Measurements from ENCODE around the gene HHIPL1.

HHIPL1 gene

DNA sequence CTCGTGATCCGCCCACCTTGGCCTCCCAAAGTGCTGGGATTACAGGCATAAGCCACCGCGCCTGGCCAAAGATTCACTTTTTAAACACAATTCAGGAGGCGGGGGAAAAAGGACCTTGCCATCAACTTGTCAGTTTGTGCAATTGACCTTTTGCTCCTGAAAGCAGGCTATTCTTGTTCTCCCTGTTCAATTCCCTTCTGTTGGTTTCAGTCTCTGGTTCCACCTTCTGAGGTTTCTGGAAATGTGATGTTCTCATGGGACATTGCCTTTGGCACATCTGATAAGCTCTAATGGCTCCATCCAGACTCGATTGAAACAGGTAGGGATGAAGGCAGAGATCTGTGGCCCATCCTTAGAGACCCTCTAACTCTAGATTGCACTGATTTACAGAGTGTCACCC, 23.0 kb upstream of the HHIPL1 start:
- H3K79me2 ChIP-seq (ENCODE audit: control insufficient read depth, low read length) = no peaks in the 10 kb centered on the region
- no peaks in the 10 kb centered on the region; the same call in 1 of the 2 replicates for H4K20me1 ChIP-seq (ENCODE audit: control insufficient read depth, insufficient read depth, low read depth, low read length)
- no peaks in the 10 kb centered on the region for H3K9me3 ChIP-seq (ENCODE audit: control insufficient read depth, insufficient read depth, low read length)
- no peaks in the 10 kb centered on the region for H3F3A ChIP-seq (ENCODE audit: control insufficient read depth, insufficient read depth)
- no peak overlapping the region for H3K4me2 ChIP-seq (ENCODE audit: low read length)
- H3K4me1 ChIP-seq (ENCODE audit: control insufficient read depth, low read length) = no peaks in the 10 kb centered on the region
- H3K36me3 ChIP-seq (ENCODE audit: control insufficient read depth, low read length) = no peaks in the 10 kb centered on the region
- H3K27me3 ChIP-seq (ENCODE audit: control insufficient read depth, low read length) = peaks cover under 1% of the 10 kb centered on the region; the same call in 1 of the 2 replicates
- H3K27ac ChIP-seq (ENCODE audit: low read depth, low read length) = no peak overlapping the region
- no peak overlapping the region for H3K4me3 ChIP-seq (ENCODE audit: low read length)
- TF ChIP-seq EZH2phosphoT487 (IDR thresholded peaks at IDR 0.05; ENCODE audit: borderline replicate concordance, low read length) = no peak
- TF ChIP-seq, protein P1, sequence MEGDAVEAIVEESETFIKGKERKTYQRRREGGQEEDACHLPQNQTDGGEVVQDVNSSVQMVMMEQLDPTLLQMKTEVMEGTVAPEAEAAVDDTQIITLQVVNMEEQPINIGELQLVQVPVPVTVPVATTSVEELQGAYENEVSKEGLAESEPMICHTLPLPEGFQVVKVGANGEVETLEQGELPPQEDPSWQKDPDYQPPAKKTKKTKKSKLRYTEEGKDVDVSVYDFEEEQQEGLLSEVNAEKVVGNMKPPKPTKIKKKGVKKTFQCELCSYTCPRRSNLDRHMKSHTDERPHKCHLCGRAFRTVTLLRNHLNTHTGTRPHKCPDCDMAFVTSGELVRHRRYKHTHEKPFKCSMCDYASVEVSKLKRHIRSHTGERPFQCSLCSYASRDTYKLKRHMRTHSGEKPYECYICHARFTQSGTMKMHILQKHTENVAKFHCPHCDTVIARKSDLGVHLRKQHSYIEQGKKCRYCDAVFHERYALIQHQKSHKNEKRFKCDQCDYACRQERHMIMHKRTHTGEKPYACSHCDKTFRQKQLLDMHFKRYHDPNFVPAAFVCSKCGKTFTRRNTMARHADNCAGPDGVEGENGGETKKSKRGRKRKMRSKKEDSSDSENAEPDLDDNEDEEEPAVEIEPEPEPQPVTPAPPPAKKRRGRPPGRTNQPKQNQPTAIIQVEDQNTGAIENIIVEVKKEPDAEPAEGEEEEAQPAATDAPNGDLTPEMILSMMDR (IDR thresholded peaks at IDR 0.05; ENCODE audit: low read depth, low read length, poor library complexity, severe bottlenecking) = no peak
- no peaks in the 10 kb centered on the region for H3K9me2 ChIP-seq (replicated peaks; ENCODE audit: control insufficient read depth, low read length)

DNA sequence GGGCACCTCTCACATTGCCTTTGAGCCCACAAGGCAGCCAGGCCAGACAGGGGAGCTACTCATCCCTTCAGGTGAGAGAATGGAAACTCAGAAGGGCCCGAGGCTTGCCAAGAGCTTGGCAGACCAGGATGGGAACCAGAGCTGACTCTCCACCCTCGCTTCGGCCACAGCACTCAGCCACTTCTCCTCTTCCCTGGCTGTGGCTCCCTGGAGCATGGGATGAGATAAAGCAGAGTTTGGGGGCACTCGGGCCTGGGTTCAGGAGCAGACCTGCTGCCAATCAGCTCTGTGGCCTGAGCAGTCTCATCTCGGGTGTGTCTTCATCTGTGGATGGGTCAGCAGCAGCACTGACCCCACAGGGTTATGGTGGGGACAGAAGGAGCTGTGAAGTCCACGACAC, 20.9 kb upstream of the HHIPL1 start:
- Histone ChIP-seq H3K36me3 (ENCODE audit: control insufficient read depth, low read length) (no peaks in the 10 kb centered on the region), H4K20me1 (ENCODE audit: control insufficient read depth, insufficient read depth, low read depth, low read length) (no peaks in the 10 kb centered on the region; the same call in 1 of the 2 replicates), H3K27ac (ENCODE audit: low read depth, low read length) (no peak overlapping the region), H3K9me3 (ENCODE audit: control insufficient read depth, insufficient read depth, low read length) (no peaks in the 10 kb centered on the region), H3K79me2 (ENCODE audit: control insufficient read depth, low read length) (no peaks in the 10 kb centered on the region), H3K4me3 (ENCODE audit: low read length) (no peak overlapping the region), H3K4me2 (ENCODE audit: low read length) (no peak overlapping the region), H3K27me3 (ENCODE audit: control insufficient read depth, low read length) (no peaks in the 10 kb centered on the region; the same call in 1 of the 2 replicates), H3K4me1 (ENCODE audit: control insufficient read depth, low read length) (no peaks in the 10 kb centered on the region), H3F3A (ENCODE audit: control insufficient read depth, insufficient read depth) (no peaks in the 10 kb centered on the region), H3K9me2 (replicated peaks; ENCODE audit: control insufficient read depth, low read length) (no peaks in the 10 kb centered on the region)
- no peak for TF ChIP-seq EZH2phosphoT487 (IDR thresholded peaks at IDR 0.05; ENCODE audit: borderline replicate concordance, low read length)
- TF ChIP-seq, protein P1 (IDR thresholded peaks at IDR 0.05; ENCODE audit: low read depth, low read length, poor library complexity, severe bottlenecking) = no peak

DNA sequence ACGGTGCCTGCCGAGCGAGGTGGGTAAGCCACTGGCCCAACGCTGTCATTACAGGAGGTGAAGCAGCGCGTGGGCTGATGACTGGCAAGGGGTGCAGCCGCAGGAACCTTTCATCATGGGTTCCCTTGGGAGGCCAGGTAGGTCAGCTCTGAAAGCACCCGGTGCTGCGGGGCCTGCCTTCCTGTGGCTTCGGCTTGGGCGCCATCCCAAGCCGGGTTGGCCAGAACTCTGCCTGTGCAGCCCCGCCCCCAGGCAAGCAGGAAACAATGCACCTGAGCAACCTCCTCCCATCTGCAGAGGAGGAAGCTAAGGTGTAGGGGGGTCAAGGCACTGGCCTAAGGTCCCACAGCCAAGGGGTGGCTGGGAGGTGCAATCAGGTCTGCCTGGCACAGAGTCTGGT, 20.0 kb upstream of the HHIPL1 start:
- Histone ChIP-seq H3K36me3 (ENCODE audit: control insufficient read depth, low read length) (no peaks in the 10 kb centered on the region), H3K4me2 (ENCODE audit: low read length) (no peak overlapping the region), H3K9me3 (ENCODE audit: control insufficient read depth, insufficient read depth, low read length) (no peaks in the 10 kb centered on the region), H3K4me1 (ENCODE audit: control insufficient read depth, low read length) (no peaks in the 10 kb centered on the region), H3K9me2 (replicated peaks; ENCODE audit: control insufficient read depth, low read length) (no peaks in the 10 kb centered on the region), H4K20me1 (ENCODE audit: control insufficient read depth, insufficient read depth, low read depth, low read length) (no peaks in the 10 kb centered on the region; the same call in 1 of the 2 replicates), H3K4me3 (ENCODE audit: low read length) (no peak overlapping the region), H3K27me3 (ENCODE audit: control insufficient read depth, low read length) (no peaks in the 10 kb centered on the region; the same call in 1 of the 2 replicates), H3F3A (ENCODE audit: control insufficient read depth, insufficient read depth) (no peaks in the 10 kb centered on the region), H3K79me2 (ENCODE audit: control insufficient read depth, low read length) (no peaks in the 10 kb centered on the region), H3K27ac (ENCODE audit: low read depth, low read length) (no peak overlapping the region)
- TF ChIP-seq, protein P1 (IDR thresholded peaks at IDR 0.05; ENCODE audit: low read depth, low read length, poor library complexity, severe bottlenecking) = no peak
- TF ChIP-seq EZH2phosphoT487 (IDR thresholded peaks at IDR 0.05; ENCODE audit: borderline replicate concordance, low read length) = no peak

Data from DOHH2 (cell line).